ENCODE results near the gene HELB. TPM values are rescaled to one million over a fixed set of nuclear protein-coding genes. Genes with fewer than 3 reads are reported as not detected.

The HELB gene
- polyA plus RNA-seq, 1 experiment, result 2.0 TPM

DNA sequence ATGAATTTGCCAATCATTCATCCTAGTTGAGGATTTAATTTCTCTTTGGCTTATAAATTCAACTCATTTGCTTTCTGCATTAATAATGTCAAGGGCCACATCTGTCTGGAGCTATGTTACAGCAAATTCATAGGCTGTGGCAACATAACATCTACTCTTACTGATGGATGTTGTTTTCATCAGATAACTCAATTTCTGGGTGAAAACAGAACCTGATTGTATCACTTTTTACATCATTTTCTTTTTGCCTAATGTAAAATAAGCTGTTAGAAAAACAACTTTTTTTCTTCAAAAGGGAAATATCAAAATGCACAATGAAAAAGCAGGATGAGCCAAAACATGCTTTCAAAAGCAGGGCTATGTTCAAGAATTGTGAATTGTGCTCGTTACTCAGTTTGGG is 73.3 kb downstream of the HELB start:
- POLR2A ChIA-PET, result no interaction called here
- CTCF ChIA-PET, result interaction anchor here (1.4 to 2.3 kb wide), 3 partner anchors 23 to 268 kb away, joined by 3 to 7 read pairs (median 6); no protein-coding TSS in a partner anchor
- no peak overlapping the region for H3K27ac ChIP-seq (ENCODE audit: low read depth, low read length)

DNA sequence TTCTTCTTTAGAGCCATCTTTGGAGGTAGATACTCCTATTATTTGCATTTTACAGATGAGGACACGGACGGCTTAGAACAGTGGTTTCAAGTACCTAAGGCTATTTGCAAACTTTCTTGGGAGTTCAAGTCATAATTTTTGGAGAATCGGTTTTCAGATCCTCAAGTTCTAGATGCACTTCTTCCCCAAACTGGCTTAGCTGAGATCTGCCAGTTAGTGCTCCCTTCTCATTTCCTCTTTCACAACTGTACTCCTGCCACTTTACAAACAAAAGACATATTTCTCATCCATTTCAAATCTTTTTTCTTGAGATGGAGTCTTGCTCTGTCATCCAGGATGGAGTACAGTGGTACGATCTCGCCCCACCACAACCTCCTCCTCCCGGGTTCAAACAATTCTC is 77.3 kb downstream of the HELB start:
- TF ChIP-seq, protein P1, sequence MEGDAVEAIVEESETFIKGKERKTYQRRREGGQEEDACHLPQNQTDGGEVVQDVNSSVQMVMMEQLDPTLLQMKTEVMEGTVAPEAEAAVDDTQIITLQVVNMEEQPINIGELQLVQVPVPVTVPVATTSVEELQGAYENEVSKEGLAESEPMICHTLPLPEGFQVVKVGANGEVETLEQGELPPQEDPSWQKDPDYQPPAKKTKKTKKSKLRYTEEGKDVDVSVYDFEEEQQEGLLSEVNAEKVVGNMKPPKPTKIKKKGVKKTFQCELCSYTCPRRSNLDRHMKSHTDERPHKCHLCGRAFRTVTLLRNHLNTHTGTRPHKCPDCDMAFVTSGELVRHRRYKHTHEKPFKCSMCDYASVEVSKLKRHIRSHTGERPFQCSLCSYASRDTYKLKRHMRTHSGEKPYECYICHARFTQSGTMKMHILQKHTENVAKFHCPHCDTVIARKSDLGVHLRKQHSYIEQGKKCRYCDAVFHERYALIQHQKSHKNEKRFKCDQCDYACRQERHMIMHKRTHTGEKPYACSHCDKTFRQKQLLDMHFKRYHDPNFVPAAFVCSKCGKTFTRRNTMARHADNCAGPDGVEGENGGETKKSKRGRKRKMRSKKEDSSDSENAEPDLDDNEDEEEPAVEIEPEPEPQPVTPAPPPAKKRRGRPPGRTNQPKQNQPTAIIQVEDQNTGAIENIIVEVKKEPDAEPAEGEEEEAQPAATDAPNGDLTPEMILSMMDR (IDR thresholded peaks at IDR 0.05; ENCODE audit: low read depth, low read length), result no peak
- no peak overlapping the region for H3K27ac ChIP-seq (ENCODE audit: low read depth, low read length)
- H3K4me3 ChIP-seq (ENCODE audit: low read depth, low read length), result no peak overlapping the region
- CTCF ChIA-PET, result interaction anchor here (1.5 kb wide), 1 partner anchor 29 kb away, joined by 3 read pairs; no protein-coding TSS in a partner anchor
- POLR2A ChIA-PET, result no interaction called here
- no peak for DNase-seq (ENCODE audit: low read depth, low spot score)
- H3K27me3 ChIP-seq (ENCODE audit: control insufficient read depth, insufficient read depth, low read length), result peaks cover 3% of the 10 kb centered on the region
- no peaks in the 10 kb centered on the region for H3K9me3 ChIP-seq (ENCODE audit: control insufficient read depth, insufficient read depth, low read length)

More for the DNA sequence above, 73.3 kb downstream of the HELB start:
- Histone ChIP-seq H3K4me3 (ENCODE audit: low read depth, low read length) (no peak overlapping the region), H3K27me3 (ENCODE audit: control insufficient read depth, insufficient read depth, low read length) (no peaks in the 10 kb centered on the region), H3K9me3 (ENCODE audit: control insufficient read depth, insufficient read depth, low read length) (no peaks in the 10 kb centered on the region)
- DNase-seq (ENCODE audit: low read depth, low spot score), result no peak
- TF ChIP-seq, protein P1 (IDR thresholded peaks at IDR 0.05; ENCODE audit: low read depth, low read length), result no peak

DNA sequence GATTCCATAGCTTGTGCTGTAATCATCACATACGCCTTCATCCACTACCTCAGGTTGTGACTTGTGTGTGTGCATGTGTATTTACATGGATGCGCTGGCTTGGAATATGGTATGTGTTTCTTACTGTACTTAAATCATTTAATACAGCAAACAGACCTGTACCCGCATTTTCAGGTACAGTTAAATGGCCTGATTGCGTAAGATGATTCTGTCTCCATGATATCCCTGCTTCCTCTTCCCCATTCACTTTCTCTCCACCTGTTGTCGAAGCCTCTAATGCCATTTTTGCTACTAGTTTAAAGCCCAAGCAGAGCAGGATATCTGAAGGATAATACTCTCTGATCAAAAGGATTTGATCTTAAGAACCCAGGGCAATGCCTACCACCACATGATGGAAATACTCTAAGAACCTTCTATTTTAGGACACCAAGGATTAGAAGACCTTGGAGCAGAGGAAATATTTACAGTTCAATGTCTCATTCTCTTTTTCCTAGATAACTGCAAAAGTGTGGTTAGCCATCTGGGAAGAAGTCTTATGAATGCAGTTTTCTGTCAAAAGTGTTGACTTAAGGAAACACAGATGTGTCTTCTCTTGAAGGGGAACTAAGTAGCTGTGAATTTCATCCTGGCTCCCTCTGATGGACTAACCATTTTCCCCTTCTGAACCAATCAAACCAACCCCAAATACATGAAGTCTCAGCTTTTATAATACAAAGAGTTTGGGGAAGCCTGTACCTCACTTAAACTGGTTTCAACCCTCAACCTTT is 78.7 kb downstream of the HELB start:
- CTCF ChIA-PET, result no interaction called here
- H3K27me3 ChIP-seq (ENCODE audit: control insufficient read depth, insufficient read depth, low read length), result peaks cover 3% of the 10 kb centered on the region
- POLR2A ChIA-PET, result no interaction called here
- no peaks in the 10 kb centered on the region for H3K9me3 ChIP-seq (ENCODE audit: control insufficient read depth, insufficient read depth, low read length)
- H3K27ac ChIP-seq (ENCODE audit: low read depth, low read length), result no peak overlapping the region
- TF ChIP-seq, protein P1 (IDR thresholded peaks at IDR 0.05; ENCODE audit: low read depth, low read length), result no peak
- H3K4me3 ChIP-seq (ENCODE audit: low read depth, low read length), result no peak overlapping the region
- no peak for DNase-seq (ENCODE audit: low read depth, low spot score)

DNA sequence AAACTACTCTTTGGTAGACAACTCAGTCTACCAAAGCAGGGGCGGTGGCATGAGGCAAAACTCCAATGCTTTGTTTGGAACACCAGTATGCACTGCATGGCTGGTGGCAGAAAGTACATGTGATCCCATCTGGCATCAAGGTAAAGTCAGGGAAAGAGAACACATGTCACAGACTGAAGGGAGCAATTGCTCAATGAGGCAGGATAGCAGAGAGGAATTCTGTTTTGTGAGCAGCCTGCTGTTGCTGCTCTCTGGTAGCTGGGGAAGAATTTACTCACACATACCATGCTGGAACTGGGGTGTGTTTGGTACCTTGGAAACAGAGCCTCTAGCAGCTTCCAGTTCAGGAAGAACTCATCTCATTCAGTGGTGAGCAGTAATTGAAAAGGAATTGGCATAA is 84.8 kb downstream of the HELB start:
- DNase-seq (ENCODE audit: low read depth, low spot score), result no peak
- TF ChIP-seq, protein P1 (IDR thresholded peaks at IDR 0.05; ENCODE audit: low read depth, low read length), result no peak
- H3K4me3 ChIP-seq (ENCODE audit: low read depth, low read length), result no peak overlapping the region
- POLR2A ChIA-PET, result no interaction called here
- H3K9me3 ChIP-seq (ENCODE audit: control insufficient read depth, insufficient read depth, low read length), result no peaks in the 10 kb centered on the region
- CTCF ChIA-PET, result interaction anchor here (1.3 kb wide), 1 partner anchor 22 kb away, joined by 4 read pairs; no protein-coding TSS in a partner anchor
- peaks cover 3% of the 10 kb centered on the region for H3K27me3 ChIP-seq (ENCODE audit: control insufficient read depth, insufficient read depth, low read length)
- H3K27ac ChIP-seq (ENCODE audit: low read depth, low read length), result no peak overlapping the region

Other genes starting within 250 kb of the HELB start
- 18.6 and 25.7 TPM in 2 replicates for gene LLPH, start 171.7 kb upstream of the HELB start, polyA plus RNA-seq (2011; rRNA removed)
- gene TMBIM4, start 132.5 kb upstream of the HELB start, polyA plus RNA-seq (2011; rRNA removed), result 102 and 140 TPM in 2 replicates
- 2.9 and 3.4 TPM in 2 replicates for gene IRAK3, start 113.3 kb upstream of the HELB start, polyA plus RNA-seq (2011; rRNA removed)